Activated CD4-positive, alpha-beta T cell treated with anti-CD3 and anti-CD28 coated beads, Interleukin-2, amount 50 U/mL, for 4 hours (primary cell): ENCODE results near the gene LTBP2.

Source experiments
- DNase-seq, 2 experiments: peaks; one replicate each; pipeline ENCODE4 v3.0.0-alpha.2; 2020

Gene LTBP2

GRCh38 chr14:74569806-74570591 is 42.0 kb downstream of the LTBP2 start:
- no peak for DNase-seq

GRCh38 chr14:74569387-74569786 is 42.6 kb downstream of the LTBP2 start:
- DNase-seq, result no peak

- DNase-seq, result no peak
Observed at GRCh38 chr14:74568911-74569310, 43.1 kb downstream of the LTBP2 start.

- no peak for DNase-seq
Observed at GRCh38 chr14:74568380-74568649, 43.7 kb downstream of the LTBP2 start.

GRCh38 chr14:74567646-74568379 is 44.2 kb downstream of the LTBP2 start:
- DNase-seq, result no peak

GRCh38 chr14:74567219-74567618 is 44.8 kb downstream of the LTBP2 start:
- no peak for DNase-seq

GRCh38 chr14:74566174-74567141 is 45.6 kb downstream of the LTBP2 start:
- no peak for DNase-seq

- no peak for DNase-seq
Observed at GRCh38 chr14:74563586-74564159, 48.4 kb downstream of the LTBP2 start.

- DNase-seq, result no peak
Observed at GRCh38 chr14:74563233-74563585, 48.8 kb downstream of the LTBP2 start.

GRCh38 chr14:74562515-74563232 is 49.4 kb downstream of the LTBP2 start:
- DNase-seq, result no peak

GRCh38 chr14:74558655-74559054 is 53.4 kb downstream of the LTBP2 start:
- no peak for DNase-seq

GRCh38 chr14:74557691-74558090 is 54.3 kb downstream of the LTBP2 start:
- DNase-seq, result no peak

- DNase-seq, result no peak
Observed at GRCh38 chr14:74555476-74556050, 56.5 kb downstream of the LTBP2 start.

- DNase-seq, result no peak
Observed at GRCh38 chr14:74554742-74555362, 57.2 kb downstream of the LTBP2 start.

- no peak for DNase-seq
Observed at GRCh38 chr14:74552623-74553022, 59.4 kb downstream of the LTBP2 start.

- no peak for DNase-seq
Observed at GRCh38 chr14:74551431-74552371, 60.3 kb downstream of the LTBP2 start.

- no peak for DNase-seq
Observed at GRCh38 chr14:74551001-74551400, 61.0 kb downstream of the LTBP2 start.

GRCh38 chr14:74550071-74550470 is 62.0 kb downstream of the LTBP2 start:
- no peak for DNase-seq

- no peak for DNase-seq
Observed at GRCh38 chr14:74549588-74549987, 62.4 kb downstream of the LTBP2 start.

- no peak for DNase-seq
Observed at GRCh38 chr14:74548881-74549280, 63.2 kb downstream of the LTBP2 start.
